Central memory CD8-positive, alpha-beta T cell (primary cell): ENCODE data around the gene HLF.
"Not testable (repeated sequence)": the region's sequence is repeated elsewhere in the genome, so short reads cannot be mapped to it uniquely, and the experiment has no call there.

Experiments
- ATAC-seq: fragments of 150-1000 bp; cut with Tn5 transposase; replicated peaks from 2 replicates; pipeline ENCODE4 v1.10.0; 2022; ENCODE audit warnings: mild to moderate bottlenecking, moderate FRiP score, moderate number of reproducible peaks; ENCODE audit not compliant: poor library complexity, severe bottlenecking; ENCODE audit errors: extremely low read depth
- DNase-seq, 2 donors: peaks; one replicate each; pipeline ENCODE4 v3.0.0; 2021; ENCODE audit warnings: low spot score in 2 of 2
- H3K27ac Mint-ChIP-seq: one replicate; pipeline ENCODE4 v1.8.0; 2022; ENCODE audit warnings: low read depth, mild to moderate bottlenecking, moderate library complexity, mixed read lengths
- H3K27me3 Mint-ChIP-seq: one replicate; pipeline ENCODE4 v1.8.0; 2022; ENCODE audit warnings: mixed read lengths
- H3K36me3 Mint-ChIP-seq: one replicate; pipeline ENCODE4 v1.8.0; 2022; ENCODE audit warnings: mild to moderate bottlenecking, moderate library complexity, mixed read lengths; ENCODE audit not compliant: insufficient read depth
- H3K4me1 Mint-ChIP-seq: one replicate; pipeline ENCODE4 v1.8.0; 2022; ENCODE audit warnings: mixed read lengths
- H3K4me3 Mint-ChIP-seq: one replicate; pipeline ENCODE4 v1.8.0; 2022; ENCODE audit warnings: mild to moderate bottlenecking, moderate library complexity, mixed read lengths
- H3K9me3 Mint-ChIP-seq: one replicate; pipeline ENCODE4 v1.8.0; 2022; ENCODE audit warnings: mixed read lengths

HLF gene

GRCh38 chr17:55326030-55326429 lies 61.3 kb downstream of the HLF start:
- Mint-ChIP-seq H3K4me1 (no peaks in the 10 kb centered on the region), H3K27ac (no peak overlapping the region), H3K27me3 (peaks cover 20% of the 10 kb centered on the region), H3K36me3 (no peaks in the 10 kb centered on the region), H3K9me3 (no peaks in the 10 kb centered on the region), H3K4me3 (no peak overlapping the region)
- DNase-seq (no peak), ATAC-seq (no peak)

GRCh38 chr17:55327225-55328088 lies 62.7 kb downstream of the HLF start:
- no peak for DNase-seq
- no peaks in the 10 kb centered on the region for H3K36me3 Mint-ChIP-seq
- H3K27me3 Mint-ChIP-seq: peaks cover 20% of the 10 kb centered on the region
- no peak overlapping the region for H3K4me3 Mint-ChIP-seq
- no peaks in the 10 kb centered on the region for H3K9me3 Mint-ChIP-seq
- ATAC-seq: no peak
- no peak overlapping the region for H3K27ac Mint-ChIP-seq
- H3K4me1 Mint-ChIP-seq: no peaks in the 10 kb centered on the region

GRCh38 chr17:55328514-55328913 lies 63.8 kb downstream of the HLF start:
- DNase-seq, H3K4me1 Mint-ChIP-seq, H3K27ac Mint-ChIP-seq, H3K9me3 Mint-ChIP-seq, ATAC-seq, H3K4me3 Mint-ChIP-seq, H3K36me3 Mint-ChIP-seq: not testable (repeated sequence)
- H3K27me3 Mint-ChIP-seq: peaks cover 18% of the 10 kb centered on the region

GRCh38 chr17:55330344-55330933 lies 65.7 kb downstream of the HLF start:
- ATAC-seq (no peak), DNase-seq (no peak)
- Mint-ChIP-seq H3K36me3 (no peaks in the 10 kb centered on the region), H3K4me3 (no peak overlapping the region), H3K27me3 (peaks cover 13% of the 10 kb centered on the region), H3K9me3 (no peaks in the 10 kb centered on the region), H3K27ac (no peak overlapping the region), H3K4me1 (no peaks in the 10 kb centered on the region)

GRCh38 chr17:55332296-55333041 lies 67.7 kb downstream of the HLF start:
- H3K27me3 Mint-ChIP-seq: peaks cover 28% of the 10 kb centered on the region
- DNase-seq: no peak

GRCh38 chr17:55334285-55334684 lies 69.5 kb downstream of the HLF start:
- Mint-ChIP-seq H3K9me3 (no peaks in the 10 kb centered on the region), H3K36me3 (no peaks in the 10 kb centered on the region), H3K27ac (no peak overlapping the region), H3K27me3 (peaks cover 42% of the 10 kb centered on the region), H3K4me1 (no peaks in the 10 kb centered on the region), H3K4me3 (no peak overlapping the region)
- ATAC-seq (no peak), DNase-seq (no peak)

More at GRCh38 chr17:55332296-55333041, 67.7 kb downstream of the HLF start:
- ATAC-seq: no peak
- H3K4me1 Mint-ChIP-seq: no peaks in the 10 kb centered on the region
- H3K27ac Mint-ChIP-seq: no peak overlapping the region
- H3K36me3 Mint-ChIP-seq: no peaks in the 10 kb centered on the region
- no peaks in the 10 kb centered on the region for H3K9me3 Mint-ChIP-seq
- H3K4me3 Mint-ChIP-seq: no peak overlapping the region

- Mint-ChIP-seq H3K27me3 (peaks cover 45% of the 10 kb centered on the region), H3K9me3 (no peaks in the 10 kb centered on the region)
These were observed 70.3 kb downstream of the HLF start for GRCh38 chr17:55334881-55335540.

GRCh38 chr17:55335625-55336024 lies 70.9 kb downstream of the HLF start:
- DNase-seq (no peak), ATAC-seq (no peak)
- Mint-ChIP-seq H3K36me3 (no peaks in the 10 kb centered on the region), H3K4me1 (no peaks in the 10 kb centered on the region), H3K4me3 (no peak overlapping the region), H3K9me3 (no peaks in the 10 kb centered on the region), H3K27ac (no peak overlapping the region), H3K27me3 (peaks cover 49% of the 10 kb centered on the region)

More at GRCh38 chr17:55334881-55335540, 70.3 kb downstream of the HLF start:
- H3K27ac Mint-ChIP-seq: no peak overlapping the region
- DNase-seq: no peak
- no peaks in the 10 kb centered on the region for H3K4me1 Mint-ChIP-seq
- ATAC-seq: no peak
- H3K36me3 Mint-ChIP-seq: no peaks in the 10 kb centered on the region
- no peak overlapping the region for H3K4me3 Mint-ChIP-seq

- ATAC-seq (no peak), DNase-seq (no peak)
- H3K4me1 Mint-ChIP-seq: no peaks in the 10 kb centered on the region
- H3K4me3 Mint-ChIP-seq: no peak overlapping the region
- H3K9me3 Mint-ChIP-seq: no peaks in the 10 kb centered on the region
- H3K27ac Mint-ChIP-seq: no peak overlapping the region
- no peaks in the 10 kb centered on the region for H3K36me3 Mint-ChIP-seq
- peaks cover 52% of the 10 kb centered on the region for H3K27me3 Mint-ChIP-seq
These were observed 71.7 kb downstream of the HLF start for GRCh38 chr17:55336426-55336825.

- Mint-ChIP-seq H3K4me3 (no peak overlapping the region), H3K9me3 (no peaks in the 10 kb centered on the region), H3K27me3 (peaks cover 48% of the 10 kb centered on the region), H3K36me3 (no peaks in the 10 kb centered on the region), H3K27ac (no peak overlapping the region), H3K4me1 (no peaks in the 10 kb centered on the region)
- no peak for ATAC-seq
- no peak for DNase-seq
These were observed 75.4 kb downstream of the HLF start for GRCh38 chr17:55340176-55340575.

GRCh38 chr17:55340686-55341085 lies 75.9 kb downstream of the HLF start:
- no peaks in the 10 kb centered on the region for H3K4me1 Mint-ChIP-seq
- H3K9me3 Mint-ChIP-seq: no peaks in the 10 kb centered on the region
- no peak for DNase-seq
- ATAC-seq: no peak
- H3K27ac Mint-ChIP-seq: no peak overlapping the region
- H3K36me3 Mint-ChIP-seq: no peaks in the 10 kb centered on the region
- peaks cover 43% of the 10 kb centered on the region for H3K27me3 Mint-ChIP-seq
- H3K4me3 Mint-ChIP-seq: no peak overlapping the region

- H3K4me3 Mint-ChIP-seq: no peak overlapping the region
- no peak for ATAC-seq
- no peaks in the 10 kb centered on the region for H3K4me1 Mint-ChIP-seq
These were observed 76.7 kb downstream of the HLF start for GRCh38 chr17:55341432-55341831.

More at GRCh38 chr17:55341432-55341831, 76.7 kb downstream of the HLF start:
- no peaks in the 10 kb centered on the region for H3K9me3 Mint-ChIP-seq
- no peak overlapping the region for H3K27ac Mint-ChIP-seq
- peaks cover 35% of the 10 kb centered on the region for H3K27me3 Mint-ChIP-seq
- no peaks in the 10 kb centered on the region for H3K36me3 Mint-ChIP-seq
- no peak for DNase-seq
